Measurements from ENCODE around the gene NUP188. TPM values are rescaled to one million over a fixed set of nuclear protein-coding genes. Genes with fewer than 3 reads are reported as not detected.

Gene NUP188
- total RNA-seq, 1 experiment from 2014 or later: 80.9 TPM

GRCh38 chr9:128992995-128993394 lies 45.5 kb downstream of the NUP188 start:
- Histone ChIP-seq H3K4me3 (ENCODE audit: low read depth, low read length) (no peak overlapping the region), H3K27me3 (replicated peaks; ENCODE audit: control insufficient read depth, insufficient read depth, low read length) (no peaks in the 10 kb centered on the region), H3K36me3 (ENCODE audit: control insufficient read depth, insufficient read depth, low read length) (peaks cover 3% of the 10 kb centered on the region; the same call in 1 of the 2 replicates), H3K4me1 (no peaks in the 10 kb centered on the region), H3K9me3 (no peaks in the 10 kb centered on the region)
- ChIA-PET POLR2A (interaction anchor here (0.6 kb wide), 1 partner anchor 11 kb away, joined by 3 read pairs; no protein-coding TSS in a partner anchor), CTCF (interaction anchor here (0.6 to 2.1 kb wide), 3 partner anchors 26 to 138 kb away, joined by 3 to 9 read pairs (median 4); partner anchors contain the start of gene SH3GLB2)
- peak in 1 of 2 experiments; percentile 42 for DNase-seq
- no peaks in the 10 kb centered on the region for H3K27me3 Mint-ChIP-seq (ENCODE audit: insufficient read depth, unreplicated experiment)
- peak; percentile 39 to 43 for TF ChIP-seq CTCF (IDR thresholded peaks at IDR 0.05; ENCODE audit: insufficient read depth in 1 of 2, low read depth in 1 of 2, low read length in 1 of 2, severe bottlenecking in 1 of 2, unreplicated experiment in 1 of 2)
- H3K36me3 Mint-ChIP-seq (ENCODE audit: insufficient read depth, unreplicated experiment): peaks cover 83% of the 10 kb centered on the region
- no peaks in the 10 kb centered on the region for H3K9me3 Mint-ChIP-seq (ENCODE audit: unreplicated experiment)
- no TSS peak for BruUV-seq (replicated peaks)
- H3K4me1 Mint-ChIP-seq (ENCODE audit: low read depth, unreplicated experiment): no peaks in the 10 kb centered on the region
- intact Hi-C loops (cut with micrococcal nuclease; ENCODE audit: unreplicated experiment): no loop called here
- H3K4me3 Mint-ChIP-seq (ENCODE audit: unreplicated experiment): no peak overlapping the region
- H3K27ac Mint-ChIP-seq (ENCODE audit: unreplicated experiment): no peak overlapping the region

- no peaks in the 10 kb centered on the region for H3K9me3 ChIP-seq
- Mint-ChIP-seq H3K9me3 (ENCODE audit: unreplicated experiment) (no peaks in the 10 kb centered on the region), H3K4me3 (ENCODE audit: unreplicated experiment) (no peak overlapping the region), H3K36me3 (ENCODE audit: insufficient read depth, unreplicated experiment) (peaks cover 89% of the 10 kb centered on the region), H3K27me3 (ENCODE audit: insufficient read depth, unreplicated experiment) (no peaks in the 10 kb centered on the region), H3K27ac (ENCODE audit: unreplicated experiment) (no peak overlapping the region), H3K4me1 (ENCODE audit: low read depth, unreplicated experiment) (no peaks in the 10 kb centered on the region)
- ChIA-PET CTCF (interaction anchor here (0.6 kb wide), 1 partner anchor 69 kb away, joined by 4 read pairs; no protein-coding TSS in a partner anchor), POLR2A (no interaction called here)
- H3K4me1 ChIP-seq: no peaks in the 10 kb centered on the region
- BruUV-seq (replicated peaks): no TSS peak
- peaks cover 2% of the 10 kb centered on the region for H3K36me3 ChIP-seq (ENCODE audit: control insufficient read depth, insufficient read depth, low read length)
- intact Hi-C loops (cut with micrococcal nuclease; ENCODE audit: unreplicated experiment): no loop called here
- no peak for DNase-seq
- no peaks in the 10 kb centered on the region for H3K27me3 ChIP-seq (replicated peaks; ENCODE audit: control insufficient read depth, insufficient read depth, low read length)
- TF ChIP-seq CTCF (IDR thresholded peaks at IDR 0.05; ENCODE audit: insufficient read depth in 1 of 2, low read depth in 1 of 2, low read length in 1 of 2, severe bottlenecking in 1 of 2, unreplicated experiment in 1 of 2): no peak
- no peak overlapping the region for H3K4me3 ChIP-seq (ENCODE audit: low read depth, low read length)
Measured at GRCh38 chr9:128995791-128996190, 48.3 kb downstream of the NUP188 start.

- no peaks in the 10 kb centered on the region for H3K27me3 ChIP-seq (replicated peaks; ENCODE audit: control insufficient read depth, insufficient read depth, low read length)
- H3K4me1 ChIP-seq: no peaks in the 10 kb centered on the region
- no peak for DNase-seq
- no peak overlapping the region for H3K27ac Mint-ChIP-seq (ENCODE audit: unreplicated experiment)
- H3K4me3 ChIP-seq (ENCODE audit: low read depth, low read length): no peak overlapping the region
- ChIA-PET CTCF (no interaction called here), POLR2A (interaction anchor here (1.3 kb wide), 1 partner anchor 30 kb away, joined by 3 read pairs; the partner anchor contains the start of gene SH3GLB2)
- H3K9me3 Mint-ChIP-seq (ENCODE audit: unreplicated experiment): no peaks in the 10 kb centered on the region
- TSS peak; percentile 49 for BruUV-seq (replicated peaks)
- no peak for TF ChIP-seq CTCF (IDR thresholded peaks at IDR 0.05; ENCODE audit: insufficient read depth in 1 of 2, low read depth in 1 of 2, low read length in 1 of 2, severe bottlenecking in 1 of 2, unreplicated experiment in 1 of 2)
- H3K4me3 Mint-ChIP-seq (ENCODE audit: unreplicated experiment): no peak overlapping the region
- intact Hi-C loops (cut with micrococcal nuclease; ENCODE audit: unreplicated experiment): no loop called here
- H3K36me3 ChIP-seq (ENCODE audit: control insufficient read depth, insufficient read depth, low read length): peaks cover 7% of the 10 kb centered on the region
- no peaks in the 10 kb centered on the region for H3K27me3 Mint-ChIP-seq (ENCODE audit: insufficient read depth, unreplicated experiment)
- H3K36me3 Mint-ChIP-seq (ENCODE audit: insufficient read depth, unreplicated experiment): peaks cover 99% of the 10 kb centered on the region
- no peaks in the 10 kb centered on the region for H3K4me1 Mint-ChIP-seq (ENCODE audit: low read depth, unreplicated experiment)
- H3K9me3 ChIP-seq: no peaks in the 10 kb centered on the region
Measured at GRCh38 chr9:128998462-128998861, 51.0 kb downstream of the NUP188 start.
